Raji (cell line): Measurements from ENCODE around the gene CD2AP.
A peak's percentile ranks its signal among the peaks of the same experiment; 100 is the strongest.

ENCODE experiments used
- POLR2A ChIP-seq: IDR thresholded peaks from 2 replicates; pipeline ENCODE4 v1.6.1; 2011; ENCODE audit warnings: low read depth, low read length, control low read depth; ENCODE audit not compliant: insufficient read depth

Gene CD2AP

GRCh38 chr6:47477497-47478232, at the start of gene CD2AP:
CD2AP (plus strand) TSS chr6:47477789; CDS start chr6:47478245, 456 bp downstream.
- TF ChIP-seq POLR2A: peak; percentile 80

GRCh38 chr6:47428288-47428687, 49.3 kb upstream of the CD2AP start:
- no peak for TF ChIP-seq POLR2A

DNA sequence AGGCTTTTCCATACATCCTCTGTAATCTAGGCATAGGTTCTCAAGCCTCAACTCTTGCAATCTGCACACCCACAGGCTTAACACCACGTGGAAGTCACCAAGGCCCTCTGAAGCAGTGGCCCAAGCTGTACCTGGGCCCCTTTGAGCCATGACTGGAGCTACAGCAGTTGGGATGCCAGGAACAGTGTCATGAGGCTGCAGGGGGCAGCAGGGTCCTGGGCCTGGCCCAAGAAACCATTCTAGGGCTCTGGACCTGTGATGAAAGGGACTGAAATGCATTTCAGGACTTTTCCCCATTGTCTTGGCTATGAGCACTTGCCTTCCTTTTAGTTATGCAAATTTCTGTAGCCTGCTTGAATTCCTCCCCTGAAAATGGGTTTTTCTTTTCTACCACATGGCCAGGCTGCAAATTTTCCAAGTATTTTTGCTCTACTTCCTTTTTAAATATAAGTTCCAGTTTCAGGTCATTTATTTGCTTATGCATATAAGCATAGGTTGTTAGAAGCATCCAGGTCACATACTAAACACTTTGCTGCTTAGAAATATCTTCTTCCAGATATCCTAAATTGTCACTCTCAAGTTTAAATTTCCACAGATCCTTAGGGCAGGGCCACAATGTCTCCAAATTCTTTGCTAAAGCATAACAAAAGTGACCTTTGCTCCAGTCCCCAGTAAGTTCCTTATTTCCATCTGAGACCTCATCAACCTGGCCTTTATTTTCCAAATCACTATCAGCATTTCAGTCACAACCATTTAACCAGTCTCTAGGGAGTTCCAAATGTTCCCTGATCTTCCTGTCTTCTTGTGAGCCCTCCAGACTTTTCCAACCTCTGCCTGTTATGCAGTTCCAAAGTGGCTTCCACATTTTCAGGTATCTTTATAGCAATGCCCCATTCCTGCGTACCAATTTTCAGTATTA, 48.6 kb upstream of the CD2AP start:
- no peak for TF ChIP-seq POLR2A

DNA sequence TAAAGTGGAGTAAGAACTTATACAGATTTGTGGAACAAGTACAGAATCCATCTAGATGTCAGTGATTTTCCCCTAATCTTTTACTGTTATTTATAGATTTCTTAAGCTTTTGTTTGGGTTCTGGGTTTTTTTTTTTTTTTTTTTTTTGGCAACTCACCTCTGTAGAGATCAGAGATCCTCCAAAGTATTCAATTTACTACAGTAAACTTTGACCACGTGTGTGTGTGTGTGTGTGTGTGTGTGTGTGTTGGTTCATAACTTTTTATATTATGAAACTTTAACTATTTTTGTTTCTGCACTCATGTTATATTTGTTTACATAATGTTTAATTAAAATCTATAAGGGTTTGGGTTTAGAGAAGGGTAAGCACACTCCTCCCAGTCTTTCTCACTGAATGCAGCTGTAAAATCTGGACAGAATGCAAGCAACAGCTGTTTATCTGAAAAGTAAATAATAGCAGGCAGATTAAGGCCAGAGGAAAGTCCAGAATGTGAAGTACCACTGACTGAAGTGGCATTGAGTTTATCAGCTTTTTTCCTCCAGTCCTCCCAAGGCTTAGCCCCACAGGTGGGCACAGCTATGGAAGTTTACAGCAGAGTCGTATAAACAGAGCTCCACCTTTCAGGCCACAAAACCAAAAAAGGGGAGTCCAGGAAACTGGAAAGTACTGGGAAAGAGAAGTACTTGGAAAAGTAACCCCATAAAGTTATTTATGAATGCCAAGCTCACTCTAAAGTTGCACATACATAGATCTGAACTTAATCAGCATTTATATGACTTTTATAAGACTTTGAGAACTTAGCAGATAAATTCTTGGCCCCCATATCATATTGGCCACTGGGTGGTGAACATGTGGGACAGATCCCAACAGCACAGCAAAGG, 43.0 kb upstream of the CD2AP start:
- no peak for TF ChIP-seq POLR2A

DNA sequence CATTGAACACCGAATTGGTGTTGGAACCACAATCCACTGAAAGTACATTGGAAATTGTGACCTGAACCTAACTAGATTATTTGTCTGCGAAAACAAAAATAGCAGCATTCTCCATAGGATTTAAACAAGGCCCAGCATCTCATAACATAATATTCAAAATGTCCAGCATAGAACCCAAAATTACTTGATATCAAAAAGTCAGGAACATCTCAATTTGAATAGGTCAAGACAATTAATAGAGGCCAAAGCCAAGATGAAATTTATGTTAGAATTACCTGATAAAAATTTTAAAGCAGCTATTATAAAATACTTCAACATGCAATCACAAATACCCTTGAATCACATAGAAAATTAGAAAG, 42.4 kb upstream of the CD2AP start:
- TF ChIP-seq POLR2A: no peak

- TF ChIP-seq POLR2A: no peak
Measured at GRCh38 chr6:47437592-47437991, 40.0 kb upstream of the CD2AP start.

GRCh38 chr6:47438481-47439347, 38.9 kb upstream of the CD2AP start:
- TF ChIP-seq POLR2A: no peak

- no peak for TF ChIP-seq POLR2A
Measured at GRCh38 chr6:47439348-47439668, 38.3 kb upstream of the CD2AP start.

- TF ChIP-seq POLR2A: no peak
Measured at GRCh38 chr6:47440719-47441118, 36.9 kb upstream of the CD2AP start.

GRCh38 chr6:47446669-47447330, 30.8 kb upstream of the CD2AP start:
- no peak for TF ChIP-seq POLR2A

GRCh38 chr6:47447722-47448121, 29.9 kb upstream of the CD2AP start:
- no peak for TF ChIP-seq POLR2A

GRCh38 chr6:47451162-47451561, 26.4 kb upstream of the CD2AP start:
- no peak for TF ChIP-seq POLR2A

GRCh38 chr6:47452899-47453298, 24.7 kb upstream of the CD2AP start:
- TF ChIP-seq POLR2A: no peak

- no peak for TF ChIP-seq POLR2A
Measured at GRCh38 chr6:47453372-47453936, 24.1 kb upstream of the CD2AP start.
